GM19463 (cell line): Measurements from ENCODE around the gene NEDD4L.
A peak's percentile ranks its signal among the peaks of the same experiment; 100 is the strongest.

Experiments
- ATAC-seq: cut with Tn5 transposase; IDR thresholded peaks from one replicate; pipeline ENCODE4 v1.9.1; 2021; ENCODE audit warnings: mild to moderate bottlenecking, moderate library complexity; ENCODE audit not compliant: unreplicated experiment

Gene NEDD4L

DNA sequence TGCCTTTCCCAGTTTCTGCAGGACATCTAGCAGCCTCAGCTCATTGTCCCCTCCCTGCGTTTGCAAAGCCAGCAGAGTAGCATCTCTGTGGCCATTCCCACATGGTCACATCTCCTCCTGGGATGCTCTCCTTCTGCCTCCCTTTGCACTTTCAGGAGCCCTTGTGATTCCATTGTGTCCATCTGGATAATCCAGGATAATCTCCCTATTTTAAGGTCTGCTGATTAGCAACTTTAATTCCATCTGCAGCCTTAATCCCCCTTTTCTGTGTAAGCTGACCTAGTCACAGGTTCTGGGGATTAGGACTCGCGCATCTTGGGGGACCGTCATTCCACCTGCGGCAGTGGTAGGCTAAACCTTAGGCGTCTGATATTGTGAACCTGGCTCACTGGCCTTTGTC is 70.7 kb downstream of the NEDD4L start:
- ATAC-seq = no peak

- no peak for ATAC-seq
These were observed 72.8 kb downstream of the NEDD4L start for GRCh38 chr18:58116818-58117217.

GRCh38 chr18:58117786-58118403 is 73.9 kb downstream of the NEDD4L start:
- ATAC-seq = no peak

DNA sequence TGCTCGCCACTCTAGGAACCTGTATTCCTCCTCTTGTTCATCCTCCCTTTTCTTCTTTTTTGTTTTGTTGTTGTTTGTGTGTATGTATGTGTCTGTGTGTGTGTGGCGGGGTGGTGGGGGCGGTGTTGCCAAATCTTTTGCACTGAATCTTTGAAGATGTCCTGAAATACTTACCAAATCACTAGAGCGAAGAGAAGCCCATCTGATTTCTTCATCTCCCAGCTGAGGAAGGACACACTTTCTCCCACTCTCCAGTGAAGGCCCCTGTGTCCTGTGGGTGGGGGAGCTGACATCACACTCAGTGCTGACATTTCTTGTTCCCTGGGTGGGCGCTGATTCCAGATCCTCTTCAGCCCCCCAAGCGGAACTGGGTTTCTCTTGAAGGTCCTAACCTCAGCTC is 74.5 kb downstream of the NEDD4L start:
- no peak for ATAC-seq

DNA sequence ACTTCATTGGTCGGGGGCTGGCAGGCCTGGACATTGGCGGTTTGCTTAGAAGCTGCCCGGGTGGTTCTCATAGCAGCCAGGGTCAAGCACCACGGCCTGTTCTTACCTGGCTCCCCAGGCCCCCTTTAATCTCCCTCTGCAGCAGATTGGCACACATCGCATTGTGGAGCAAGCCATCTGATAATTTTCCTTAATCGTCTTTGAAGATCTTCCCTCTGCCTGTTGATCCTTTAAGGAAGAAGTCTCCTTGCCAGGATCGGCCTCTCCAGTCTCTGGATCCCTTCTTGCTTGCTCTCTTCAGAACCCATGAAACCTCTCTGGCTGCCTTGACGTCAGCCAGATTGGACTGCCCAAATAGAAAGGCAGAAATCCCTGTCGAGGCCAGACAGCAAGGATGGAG is 75.8 kb downstream of the NEDD4L start:
- no peak for ATAC-seq

DNA sequence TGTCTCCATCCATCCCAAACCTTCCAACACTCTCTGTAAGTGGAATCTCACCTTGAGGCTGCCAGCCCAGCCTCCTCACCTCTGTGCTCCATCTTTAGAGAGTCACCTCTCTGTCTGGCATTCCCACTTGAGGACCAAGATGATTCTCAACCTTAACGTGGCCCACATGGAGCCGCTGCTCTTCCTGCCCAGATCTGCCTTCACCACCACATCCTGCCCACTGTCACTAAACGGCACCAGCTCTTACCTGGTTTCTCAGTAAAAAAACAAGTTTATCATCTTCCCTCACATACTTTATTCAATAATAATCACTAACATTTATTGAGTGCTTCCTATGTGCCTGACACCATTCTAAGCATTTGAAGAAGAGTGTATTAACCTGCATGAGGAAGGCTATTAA is 80.4 kb downstream of the NEDD4L start:
- no peak for ATAC-seq

DNA sequence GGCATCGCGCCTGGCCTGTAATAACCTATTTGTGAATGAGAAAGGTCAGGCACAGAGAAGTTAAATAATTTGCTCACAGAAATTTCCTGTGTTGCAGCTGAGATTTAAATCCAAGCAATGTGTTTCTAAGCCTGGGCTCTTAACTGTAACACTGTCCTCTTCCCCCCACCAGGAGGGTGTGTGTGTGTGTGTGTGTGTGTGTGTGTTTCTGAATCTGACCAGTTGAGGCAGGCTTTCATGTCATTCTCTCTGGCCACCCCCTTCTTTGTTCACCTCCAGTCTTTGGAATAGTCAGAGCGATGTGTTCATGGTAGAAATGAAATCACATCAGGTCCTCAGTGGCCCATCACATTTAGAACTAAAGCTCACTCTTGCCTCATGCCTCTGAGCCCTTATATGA is 81.2 kb downstream of the NEDD4L start:
- ATAC-seq = no peak

- ATAC-seq = no peak
These were observed 81.7 kb downstream of the NEDD4L start for GRCh38 chr18:58125756-58126155.

GRCh38 chr18:58128381-58129374 is 84.7 kb downstream of the NEDD4L start:
- no peak for ATAC-seq

DNA sequence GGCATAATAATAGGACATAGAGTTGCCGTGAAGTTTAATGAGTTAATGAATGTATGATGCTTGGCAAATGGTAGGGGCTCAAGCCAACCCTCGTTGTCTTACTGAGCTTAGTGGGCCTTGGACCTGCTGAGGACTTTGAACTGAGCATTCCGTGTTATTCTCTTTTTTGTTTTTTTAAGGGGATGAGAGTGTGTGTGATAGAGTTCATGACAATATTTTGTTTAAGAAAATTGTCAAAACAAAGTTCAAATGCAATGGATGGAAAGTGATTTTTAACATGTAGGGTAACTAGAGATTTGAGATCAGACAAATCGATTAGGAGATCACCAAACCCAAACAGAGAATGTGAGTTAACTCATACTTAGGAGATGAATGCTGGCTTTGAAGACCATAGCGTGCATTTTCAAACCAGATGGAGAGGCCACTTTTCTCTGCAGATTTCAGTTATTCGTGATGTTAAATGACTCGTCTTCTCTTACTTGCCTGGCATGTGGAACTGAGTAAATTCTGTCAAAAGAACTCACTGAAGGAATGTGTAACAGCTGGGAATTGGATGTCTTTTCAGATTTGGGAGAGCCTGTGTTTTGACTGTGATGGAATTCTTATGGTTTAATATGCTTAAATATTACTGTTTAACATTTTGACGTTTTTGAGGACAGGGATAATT is 88.7 kb downstream of the NEDD4L start:
- ATAC-seq = no peak

GRCh38 chr18:58135183-58135641 is 91.2 kb downstream of the NEDD4L start:
- peak; percentile 89 for ATAC-seq

- no peak for ATAC-seq
These were observed 91.8 kb downstream of the NEDD4L start for GRCh38 chr18:58135701-58136331.

- no peak for ATAC-seq
These were observed 92.9 kb downstream of the NEDD4L start for GRCh38 chr18:58136879-58137278.

- ATAC-seq = no peak
These were observed 95.7 kb downstream of the NEDD4L start for GRCh38 chr18:58139459-58140386.

DNA sequence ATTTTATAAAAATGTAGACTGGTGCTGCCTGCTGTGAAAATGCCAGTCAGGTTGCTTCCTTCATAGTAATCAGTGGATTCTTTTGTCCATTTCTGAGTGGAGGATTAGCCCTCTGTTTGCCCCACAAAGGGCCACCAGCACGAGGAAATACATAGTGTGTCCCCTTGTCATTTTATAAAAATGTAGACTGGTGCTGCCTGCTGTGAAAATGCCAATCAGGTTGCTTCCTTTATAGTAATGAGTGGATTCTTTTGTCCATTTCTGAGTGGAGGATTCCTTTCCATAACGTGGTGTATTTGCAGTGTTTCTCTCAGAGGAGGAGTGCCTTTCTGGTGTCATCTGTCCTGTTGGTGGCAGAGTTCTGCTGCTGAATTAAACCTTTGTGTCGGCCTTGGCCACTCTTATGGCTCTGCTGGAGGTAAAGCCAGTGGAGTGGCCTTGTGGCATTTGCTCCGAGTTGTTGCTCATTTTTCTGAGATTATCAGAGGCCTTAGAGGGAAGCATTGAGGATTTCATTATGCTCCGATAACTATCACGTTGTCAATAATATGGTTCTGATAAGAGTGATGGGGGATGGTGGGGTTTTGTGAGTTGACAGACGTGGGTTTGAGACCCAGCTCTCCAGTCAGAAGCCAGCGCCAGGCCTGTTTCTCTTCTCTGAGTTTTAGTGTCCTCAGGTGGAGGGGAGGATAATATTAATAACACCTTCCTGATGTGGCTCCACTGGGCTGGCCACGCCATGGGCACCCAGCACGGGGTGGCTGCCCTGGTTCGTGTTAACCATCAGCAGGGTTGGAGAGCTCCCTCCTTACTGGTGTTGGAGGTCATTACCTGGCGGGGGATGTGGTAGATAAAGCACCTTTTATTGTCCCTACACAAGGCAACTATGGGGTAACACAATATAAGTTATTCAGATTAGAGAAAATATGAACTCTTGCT is 96.6 kb downstream of the NEDD4L start:
- no peak for ATAC-seq

DNA sequence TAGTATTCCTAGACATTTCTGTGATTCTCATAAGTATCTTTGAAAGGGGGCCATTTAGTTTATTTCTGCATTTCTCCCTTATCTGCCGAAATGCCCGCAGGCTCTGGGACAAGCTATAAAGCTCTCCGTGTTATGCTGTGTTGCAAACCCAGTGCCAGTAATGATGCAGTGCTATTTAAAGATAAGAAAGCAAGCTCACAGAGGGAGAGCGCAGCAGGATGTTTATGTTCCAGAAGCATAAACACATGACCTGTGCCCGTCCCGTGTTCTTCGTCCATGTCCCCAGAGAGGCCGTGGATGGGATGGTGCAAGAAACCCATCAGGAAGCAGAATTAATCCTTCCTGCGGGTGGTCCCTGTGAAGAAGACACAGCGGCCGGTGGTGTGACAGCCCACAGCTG is 99.4 kb downstream of the NEDD4L start:
- no peak for ATAC-seq

- ATAC-seq = no peak
These were observed 100.1 kb downstream of the NEDD4L start for GRCh38 chr18:58144106-58144505.

- no peak for ATAC-seq
These were observed 100.8 kb downstream of the NEDD4L start for GRCh38 chr18:58144671-58145285.
